Activated CD8-positive, alpha-beta memory T cell treated with anti-CD3 and anti-CD28 coated beads, Interleukin-2, amount 50 U/mL, for 48 hours (primary cell): ENCODE data around the gene KRT7.
A peak's percentile ranks its signal among the peaks of the same experiment; 100 is the strongest.
"Not testable (repeated sequence)": the region's sequence is repeated elsewhere in the genome, so short reads cannot be mapped to it uniquely, and the experiment has no call there.

Experiments used
- DNase-seq: peaks from one replicate; pipeline ENCODE4 v3.0.0-alpha.2; 2020

The KRT7 gene

DNA sequence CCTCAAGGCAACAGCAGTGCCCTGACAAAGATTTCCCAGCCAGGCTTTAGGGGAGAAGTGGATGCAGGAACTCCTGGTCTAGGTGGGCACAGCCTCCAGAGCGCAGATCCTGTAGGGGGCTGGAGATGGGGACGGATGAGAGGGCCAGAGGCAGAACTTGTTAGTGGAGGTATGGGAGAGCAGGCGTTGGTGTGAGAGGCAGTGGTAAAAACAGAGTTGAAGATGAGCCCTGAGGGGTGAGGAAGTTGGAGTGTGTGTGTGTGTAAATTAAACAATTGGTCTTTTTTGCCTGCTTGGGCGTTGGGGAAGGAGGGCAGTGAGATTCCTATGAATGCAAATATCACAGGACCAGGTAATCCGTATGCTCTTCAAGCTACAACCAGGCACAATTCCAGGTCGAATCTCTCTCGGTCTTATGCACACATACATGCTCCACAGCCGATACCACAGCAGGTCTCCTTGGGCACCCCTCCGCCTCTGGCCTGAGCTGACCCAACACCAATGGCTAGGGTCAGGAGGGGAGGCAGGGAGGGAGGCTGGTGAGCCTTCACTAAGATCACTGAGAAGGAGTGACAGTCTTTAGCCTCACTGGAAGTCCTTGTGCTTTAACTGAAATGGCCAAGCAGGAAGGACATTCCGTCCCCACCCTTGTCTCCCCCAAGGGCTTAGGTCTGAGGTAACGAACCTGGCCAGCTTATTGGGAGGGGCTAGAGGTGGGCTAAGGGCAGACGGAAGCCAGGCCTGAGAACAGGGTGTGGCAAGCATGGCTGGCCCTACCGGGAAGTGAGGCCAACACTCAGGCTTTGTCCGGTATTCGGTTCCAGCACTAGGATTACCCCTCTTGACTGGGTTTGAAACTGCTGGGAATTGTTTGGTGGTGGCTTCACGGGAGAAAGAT lies 1.5 kb upstream of the KRT7 start:
- no peak for DNase-seq

- no peak for DNase-seq
Measured at GRCh38 chr12:52232203-52232673, 805 bp upstream of the KRT7 start.

DNA sequence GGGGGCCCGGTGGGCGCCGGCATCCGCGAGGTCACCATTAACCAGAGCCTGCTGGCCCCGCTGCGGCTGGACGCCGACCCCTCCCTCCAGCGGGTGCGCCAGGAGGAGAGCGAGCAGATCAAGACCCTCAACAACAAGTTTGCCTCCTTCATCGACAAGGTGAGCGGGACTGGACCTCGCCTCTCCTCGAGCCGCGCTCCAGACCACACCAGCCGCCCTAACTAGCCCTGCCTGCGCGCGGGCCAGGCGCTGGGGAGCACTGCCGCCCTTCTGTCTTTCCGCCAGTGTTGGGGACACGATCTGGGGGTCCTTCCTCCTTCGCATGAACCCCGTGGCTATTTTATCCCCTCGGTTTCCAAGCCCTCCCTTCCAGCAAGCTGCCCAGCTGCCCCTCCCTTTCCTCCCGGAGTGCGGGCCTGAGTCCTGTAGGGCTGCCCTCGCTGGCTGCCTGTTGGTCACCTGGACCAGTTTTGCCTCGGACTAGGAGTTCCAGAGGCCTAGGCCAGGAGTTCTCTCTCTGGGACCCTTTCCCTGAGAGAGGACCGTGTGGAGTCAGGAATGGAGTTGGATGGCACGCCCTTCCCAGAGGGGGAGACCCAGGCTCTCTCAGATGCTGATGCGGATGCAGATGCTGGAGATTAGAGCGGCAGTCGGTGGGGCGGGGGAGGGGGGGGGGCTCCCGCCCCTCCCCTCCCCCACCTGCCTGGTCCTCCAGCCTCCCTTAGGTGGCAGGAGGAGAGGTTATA lies 592 bp downstream of the KRT7 start:
- no peak for DNase-seq

GRCh38 chr12:52234223-52234810 lies 1.3 kb downstream of the KRT7 start:
- no peak for DNase-seq

- DNase-seq, result no peak
Measured at GRCh38 chr12:52235001-52235764, 2.1 kb downstream of the KRT7 start.

DNA sequence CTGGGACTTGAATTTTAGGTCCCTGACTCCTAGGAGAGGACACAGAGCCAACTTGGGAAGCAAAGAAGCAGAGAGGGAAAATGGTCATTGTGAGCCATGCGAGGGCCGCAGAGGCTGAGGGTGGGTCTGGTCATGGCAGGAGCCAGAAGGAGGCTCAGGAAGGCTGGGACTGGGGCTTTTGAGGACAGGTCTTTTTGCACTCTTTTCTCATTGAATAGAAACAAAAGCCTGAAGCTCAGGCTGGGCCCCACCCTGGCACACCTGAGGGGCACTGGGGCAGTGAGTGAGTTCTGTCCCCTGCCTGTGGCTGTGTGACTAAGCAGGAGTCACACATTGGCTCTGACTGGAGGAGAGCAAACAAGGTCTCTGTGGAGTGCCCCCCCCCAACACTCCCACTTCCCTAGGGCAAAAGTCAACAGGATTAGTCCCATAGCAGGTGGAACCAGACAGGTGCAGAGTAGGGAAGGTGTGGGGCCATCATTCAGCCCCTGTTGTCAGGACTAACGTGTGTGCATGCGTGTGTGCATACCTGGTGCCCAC lies 2.8 kb downstream of the KRT7 start:
- DNase-seq, result no peak

DNA sequence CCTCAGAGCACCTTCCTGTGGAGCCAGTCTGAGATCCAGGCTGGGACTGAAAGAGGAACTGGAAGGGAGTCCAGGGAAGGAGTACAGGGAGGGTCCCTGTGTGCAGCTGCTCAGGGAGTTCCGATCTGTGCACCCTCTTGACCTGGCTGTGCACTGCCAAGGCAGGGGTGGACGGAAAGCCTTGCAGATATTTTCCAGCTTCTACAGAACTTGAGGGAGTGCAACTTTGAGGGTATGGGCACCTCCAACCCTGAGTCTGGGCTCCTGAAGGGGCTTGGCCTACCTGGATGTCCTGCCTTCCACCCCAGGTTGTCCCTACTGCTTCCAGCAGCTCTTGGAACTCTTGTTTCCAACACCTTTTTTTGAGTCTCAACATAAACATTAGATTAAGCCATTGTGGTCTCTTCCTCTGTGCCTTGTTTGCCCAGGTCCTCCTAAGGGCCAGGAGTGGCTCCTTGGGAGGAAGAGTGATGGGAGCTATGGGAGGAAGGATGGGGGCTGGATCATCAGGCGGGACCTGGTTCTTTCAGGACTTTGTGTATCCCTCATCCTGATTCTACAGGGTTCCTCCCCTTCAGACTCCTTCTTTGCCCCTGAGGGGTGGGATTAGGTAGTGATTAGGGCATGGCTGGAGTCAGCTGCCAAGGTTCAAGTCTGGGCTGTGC lies 3.5 kb downstream of the KRT7 start:
- no peak for DNase-seq

DNA sequence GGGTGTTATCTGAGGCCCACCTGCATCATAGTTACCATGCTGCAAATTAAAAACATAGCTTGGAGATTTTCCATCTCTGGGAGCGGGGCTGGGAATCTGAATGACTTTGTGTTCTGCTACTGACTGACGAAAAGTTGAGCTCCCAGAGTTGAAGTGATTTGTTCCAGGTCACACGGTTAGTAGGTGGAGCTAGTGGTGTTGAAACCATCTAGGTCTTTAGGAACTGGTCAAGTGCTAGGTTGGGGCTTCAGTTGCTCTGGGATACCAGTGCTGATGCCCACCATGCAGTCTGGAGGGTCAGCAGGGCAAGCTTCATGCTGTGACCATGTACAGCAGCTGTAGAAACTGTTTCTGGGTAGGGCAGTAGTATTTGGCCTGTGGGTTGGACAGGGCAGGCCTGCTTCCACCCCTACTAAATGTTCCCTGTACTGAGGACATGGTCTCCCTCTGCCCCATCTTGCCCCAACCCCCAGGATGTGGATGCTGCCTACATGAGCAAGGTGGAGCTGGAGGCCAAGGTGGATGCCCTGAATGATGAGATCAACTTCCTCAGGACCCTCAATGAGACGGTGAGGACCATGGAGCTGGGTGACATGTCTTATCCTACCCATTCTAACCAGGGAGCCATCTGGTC lies 5.3 kb downstream of the KRT7 start:
- DNase-seq, result no peak

- no peak for DNase-seq
Measured at GRCh38 chr12:52238916-52239646, 6.0 kb downstream of the KRT7 start.

- no peak for DNase-seq
Measured at GRCh38 chr12:52239767-52240166, 6.7 kb downstream of the KRT7 start.

DNA sequence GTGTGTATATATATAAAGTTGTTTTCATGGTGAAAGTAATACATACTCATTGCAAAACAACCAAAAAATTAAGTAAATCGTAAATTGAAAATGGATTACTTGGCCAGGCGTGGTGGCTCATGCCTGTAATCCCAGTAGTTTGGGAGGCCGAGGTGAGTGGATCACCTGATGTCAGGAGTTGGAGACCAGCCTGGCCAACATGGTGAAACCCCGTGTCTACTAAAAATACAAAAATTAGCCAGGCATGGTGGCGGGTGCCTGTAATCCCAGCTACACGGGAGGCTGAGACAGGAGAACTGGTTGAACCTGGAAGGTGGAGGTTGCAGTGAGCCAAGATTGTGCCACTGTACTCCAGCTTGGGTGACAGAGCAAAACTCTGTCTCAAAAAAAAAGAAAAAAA lies 7.2 kb downstream of the KRT7 start:
- DNase-seq, result not testable (repeated sequence)

- DNase-seq, result no peak
Measured at GRCh38 chr12:52241205-52241842, 8.3 kb downstream of the KRT7 start.

GRCh38 chr12:52242442-52243258 lies 9.6 kb downstream of the KRT7 start:
- DNase-seq, result no peak

DNA sequence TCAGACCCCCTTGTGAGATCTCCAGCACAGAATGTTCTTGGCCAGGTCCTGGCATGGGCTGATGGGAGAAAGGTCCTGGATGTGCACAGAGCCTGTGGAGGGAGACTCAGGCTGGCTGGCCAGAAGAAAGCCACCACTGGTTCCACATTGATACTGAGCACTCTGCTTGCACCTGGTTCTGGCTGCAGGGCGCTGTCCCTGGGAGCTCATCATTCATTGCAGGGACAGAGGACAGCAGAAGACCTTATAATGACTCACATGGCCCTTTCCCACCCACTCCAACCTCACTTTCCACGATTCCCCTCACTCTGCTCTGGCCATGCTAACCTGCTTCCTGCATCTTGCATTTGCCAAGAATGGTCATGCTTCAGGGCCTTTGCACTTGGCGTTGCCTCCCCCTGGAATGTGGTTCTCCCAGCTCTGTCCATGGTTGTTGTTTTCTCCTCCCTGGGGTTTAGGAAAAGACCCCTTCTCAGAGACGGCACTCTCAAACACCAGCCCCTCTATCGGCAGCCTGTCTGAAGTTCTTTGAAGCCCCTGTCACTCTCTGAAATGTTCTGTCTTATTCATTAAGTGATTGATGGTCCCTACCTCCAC lies 10.3 kb downstream of the KRT7 start:
- no peak for DNase-seq

DNA sequence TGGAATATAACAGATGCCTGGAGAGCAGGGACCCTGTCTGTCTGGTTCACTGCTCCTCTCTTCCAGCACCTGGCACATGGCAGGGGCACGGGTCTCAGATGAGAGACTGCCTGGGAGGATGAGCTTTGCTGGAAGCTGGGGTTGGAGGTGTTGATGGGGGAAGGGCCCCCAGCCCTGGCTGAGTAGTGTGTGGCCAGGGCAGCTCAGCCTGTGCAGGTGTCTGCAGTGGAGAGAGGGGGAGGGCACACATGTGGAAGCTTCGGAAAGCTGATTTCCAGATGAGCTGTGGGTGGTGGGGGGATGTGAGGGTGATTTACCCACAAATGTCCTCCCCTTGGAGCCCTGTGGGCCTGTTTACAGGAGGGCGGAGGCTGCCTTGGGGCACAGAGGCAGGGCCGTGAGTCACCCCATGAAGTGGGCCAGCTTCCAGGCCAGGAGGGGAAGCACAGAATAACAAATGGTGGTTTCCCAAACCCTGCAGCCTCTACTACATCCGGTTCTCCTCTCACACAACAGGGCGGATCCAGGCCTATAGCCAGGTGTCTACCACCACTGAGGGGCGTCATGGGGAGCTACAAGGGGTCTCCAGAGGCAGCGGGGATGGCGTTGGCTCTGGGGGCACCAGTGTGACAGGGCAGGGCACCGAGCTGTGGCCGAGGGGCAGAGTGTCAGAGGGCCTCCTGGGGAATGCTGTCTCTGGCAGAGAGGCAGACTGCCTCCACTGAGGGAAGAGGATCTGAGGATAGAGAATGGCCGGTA lies 11.0 kb downstream of the KRT7 start:
- peak; percentile 83 for DNase-seq

GRCh38 chr12:52244615-52244994 lies 11.6 kb downstream of the KRT7 start:
- no peak for DNase-seq

DNA sequence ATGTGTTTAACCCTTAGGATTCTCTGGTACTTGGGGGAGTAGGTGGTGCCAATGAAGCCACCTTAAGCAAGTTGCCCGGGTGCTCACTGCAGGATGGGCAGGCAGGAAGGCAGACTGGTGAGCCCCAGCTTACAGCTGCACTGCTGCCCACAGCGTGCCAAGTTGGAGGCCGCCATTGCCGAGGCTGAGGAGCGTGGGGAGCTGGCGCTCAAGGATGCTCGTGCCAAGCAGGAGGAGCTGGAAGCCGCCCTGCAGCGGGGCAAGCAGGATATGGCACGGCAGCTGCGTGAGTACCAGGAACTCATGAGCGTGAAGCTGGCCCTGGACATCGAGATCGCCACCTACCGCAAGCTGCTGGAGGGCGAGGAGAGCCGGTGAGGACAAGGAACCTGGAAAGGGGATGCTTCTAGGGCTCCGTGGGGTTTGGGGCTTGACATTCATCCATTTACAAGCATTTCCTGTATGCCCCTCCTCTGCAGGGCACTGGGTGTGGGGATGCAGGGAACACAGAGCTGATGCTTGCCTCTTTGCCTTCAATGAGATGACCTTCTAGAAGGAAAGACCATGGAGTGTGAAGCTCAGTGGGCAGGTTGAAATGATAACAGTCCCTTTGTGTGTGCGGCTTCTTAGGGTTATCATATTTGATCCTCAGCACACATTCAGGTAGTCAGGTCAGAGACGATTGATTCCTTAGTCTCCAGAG lies 12.4 kb downstream of the KRT7 start:
- DNase-seq, result no peak
